Activated B cell treated with CpG ODN at 0.5 μM for 24 hours (primary cell): ENCODE measurements around the gene MYO10. TPM values are rescaled to one million over a fixed set of nuclear protein-coding genes. Genes with fewer than 3 reads are reported as not detected.
"Not testable (repeated sequence)": the region's sequence is repeated elsewhere in the genome, so short reads cannot be mapped to it uniquely, and the experiment has no call there.

ENCODE experiments used
- ATAC-seq: fragments of 200-7000 bp; cut with Tn5 transposase; one replicate; pipeline ENCODE4 v1.10.0; 2021; ENCODE audit warnings: low read depth, mild to moderate bottlenecking, moderate library complexity
- CTCF ChIA-PET: fragments of 350-600 bp; sonication (Branson Sonifier 250); formaldehyde crosslinking; loops from one replicate; lab custom pipeline; 2021; ENCODE audit warnings: antibody characterized with exemption; lab: Charles Lee
- POLR2A ChIA-PET: fragments of 350-600 bp; sonication (Branson Sonifier 250); formaldehyde crosslinking; loops from one replicate; lab custom pipeline; 2021; ENCODE audit warnings: antibody characterized with exemption; lab: Charles Lee
- DNase-seq: peaks from one replicate; pipeline ENCODE4 v3.0.0; 2022
- H3K27ac Mint-ChIP-seq: one replicate; pipeline ENCODE4 v1.8.0; 2020; ENCODE audit warnings: mixed read lengths
- H3K27me3 Mint-ChIP-seq: one replicate; pipeline ENCODE4 v1.8.0; 2021; ENCODE audit warnings: mixed read lengths
- H3K36me3 Mint-ChIP-seq: one replicate; pipeline ENCODE4 v1.8.0; 2021; ENCODE audit warnings: low read depth, mixed read lengths
- H3K4me1 Mint-ChIP-seq: one replicate; pipeline ENCODE4 v1.8.0; 2021; ENCODE audit warnings: mixed read lengths
- H3K4me3 Mint-ChIP-seq: one replicate; pipeline ENCODE4 v1.8.0; 2020; ENCODE audit warnings: mild to moderate bottlenecking, mixed read lengths
- H3K9me3 Mint-ChIP-seq: one replicate; pipeline ENCODE4 v1.8.0; 2020; ENCODE audit warnings: mixed read lengths
- intact Hi-C: fragments of 100-400 bp; cut with micrococcal nuclease; formaldehyde crosslinking; loops from one replicate; pipeline ENCODE4 v1.15.1; 2024
- total RNA-seq: library from RNA; stranded (reverse); gene quantifications from 2 replicates; pipeline ENCODE4 v1.2.3, GENCODE V29; 2022
- TF ChIP-seq, protein P1 (sequence below): fragments of 200-600 bp; IDR thresholded peaks from one replicate; pipeline ENCODE4 v1.8.0; 2022; ENCODE audit warnings: antibody characterized with exemption, mild to moderate bottlenecking

The MYO10 gene
- total RNA-seq, 1 donor from 2014 or later: 0.13 TPM

GRCh38 chr5:16723821-16724220, 212.3 kb downstream of the MYO10 start:
- Mint-ChIP-seq H3K4me3 (no peak overlapping the region), H3K9me3 (no peaks in the 10 kb centered on the region), H3K27ac (no peak overlapping the region), H3K4me1 (peaks cover 5% of the 10 kb centered on the region), H3K27me3 (peaks cover 2% of the 10 kb centered on the region), H3K36me3 (no peaks in the 10 kb centered on the region)
- ATAC-seq: no peak
- TF ChIP-seq, protein P1, sequence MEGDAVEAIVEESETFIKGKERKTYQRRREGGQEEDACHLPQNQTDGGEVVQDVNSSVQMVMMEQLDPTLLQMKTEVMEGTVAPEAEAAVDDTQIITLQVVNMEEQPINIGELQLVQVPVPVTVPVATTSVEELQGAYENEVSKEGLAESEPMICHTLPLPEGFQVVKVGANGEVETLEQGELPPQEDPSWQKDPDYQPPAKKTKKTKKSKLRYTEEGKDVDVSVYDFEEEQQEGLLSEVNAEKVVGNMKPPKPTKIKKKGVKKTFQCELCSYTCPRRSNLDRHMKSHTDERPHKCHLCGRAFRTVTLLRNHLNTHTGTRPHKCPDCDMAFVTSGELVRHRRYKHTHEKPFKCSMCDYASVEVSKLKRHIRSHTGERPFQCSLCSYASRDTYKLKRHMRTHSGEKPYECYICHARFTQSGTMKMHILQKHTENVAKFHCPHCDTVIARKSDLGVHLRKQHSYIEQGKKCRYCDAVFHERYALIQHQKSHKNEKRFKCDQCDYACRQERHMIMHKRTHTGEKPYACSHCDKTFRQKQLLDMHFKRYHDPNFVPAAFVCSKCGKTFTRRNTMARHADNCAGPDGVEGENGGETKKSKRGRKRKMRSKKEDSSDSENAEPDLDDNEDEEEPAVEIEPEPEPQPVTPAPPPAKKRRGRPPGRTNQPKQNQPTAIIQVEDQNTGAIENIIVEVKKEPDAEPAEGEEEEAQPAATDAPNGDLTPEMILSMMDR: no peak
- intact Hi-C loops: no loop called here
- POLR2A ChIA-PET: no interaction called here
- DNase-seq: no peak
- CTCF ChIA-PET: no interaction called here

DNA sequence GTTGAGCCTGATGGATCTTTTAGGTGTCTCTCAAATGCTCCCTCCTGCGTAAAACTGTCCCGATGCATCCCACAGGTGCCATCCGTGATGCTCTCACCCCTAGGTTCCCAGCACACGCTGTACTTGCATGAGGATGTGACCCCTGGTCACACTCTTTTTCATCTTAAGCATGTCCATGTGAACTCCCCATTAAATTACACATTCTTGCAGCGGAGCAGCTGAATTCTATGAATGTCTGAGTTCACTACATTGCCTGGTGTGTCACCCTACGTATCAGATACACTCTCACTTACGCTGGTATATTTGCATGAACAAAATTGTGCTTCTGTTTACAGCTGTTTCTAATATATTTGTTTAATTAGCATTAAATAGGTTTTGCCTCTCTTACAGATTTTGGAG, 214.0 kb downstream of the MYO10 start:
- Mint-ChIP-seq H3K9me3 (no peaks in the 10 kb centered on the region), H3K36me3 (no peaks in the 10 kb centered on the region), H3K4me1 (no peaks in the 10 kb centered on the region), H3K27me3 (no peaks in the 10 kb centered on the region), H3K27ac (no peak overlapping the region), H3K4me3 (no peak overlapping the region)
- DNase-seq (no peak), ATAC-seq (no peak)
- ChIA-PET POLR2A (no interaction called here), CTCF (no interaction called here)
- TF ChIP-seq, protein P1: no peak
- intact Hi-C loops: no loop called here

GRCh38 chr5:16721151-16722096, 214.7 kb downstream of the MYO10 start:
- ATAC-seq: no peak
- no peak overlapping the region for H3K27ac Mint-ChIP-seq

GRCh38 chr5:16718036-16718435, 218.1 kb downstream of the MYO10 start:
- H3K27me3 Mint-ChIP-seq, ATAC-seq, H3K4me1 Mint-ChIP-seq, intact Hi-C loops, H3K9me3 Mint-ChIP-seq, H3K36me3 Mint-ChIP-seq, POLR2A ChIA-PET, H3K27ac Mint-ChIP-seq, H3K4me3 Mint-ChIP-seq, DNase-seq, CTCF ChIA-PET: not testable (repeated sequence)

More at GRCh38 chr5:16721151-16722096, 214.7 kb downstream of the MYO10 start:
- Mint-ChIP-seq H3K4me1 (no peaks in the 10 kb centered on the region), H3K4me3 (no peak overlapping the region), H3K36me3 (no peaks in the 10 kb centered on the region), H3K27me3 (no peaks in the 10 kb centered on the region), H3K9me3 (no peaks in the 10 kb centered on the region)
- POLR2A ChIA-PET: no interaction called here
- CTCF ChIA-PET: no interaction called here
- TF ChIP-seq, protein P1: no peak
- DNase-seq: no peak
- intact Hi-C loops: no loop called here

DNA sequence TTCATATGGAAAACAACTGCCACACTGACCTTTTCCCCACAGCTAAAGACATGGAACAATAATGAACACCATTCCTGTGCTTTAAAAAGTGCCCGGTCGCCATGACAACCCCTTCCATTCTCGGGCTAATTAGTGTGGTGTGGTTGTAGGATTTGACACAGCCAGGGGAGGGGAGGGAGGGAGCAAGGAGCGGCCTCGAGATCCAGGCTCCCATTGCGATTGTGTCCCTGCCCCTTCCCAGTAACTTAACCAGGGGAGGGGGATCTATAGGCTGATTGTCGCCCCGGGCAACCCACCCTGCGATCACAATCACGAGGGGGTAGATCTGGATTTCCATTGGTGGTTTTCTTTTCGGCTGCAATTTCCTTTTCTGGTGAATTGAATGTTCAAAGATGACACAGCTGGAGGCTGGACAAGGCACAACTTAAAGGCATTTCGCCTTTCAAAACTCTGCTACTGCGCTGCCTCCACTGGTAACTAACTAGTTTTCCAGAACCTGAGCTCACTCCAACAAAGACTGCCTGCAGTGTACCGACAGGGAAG, 222.6 kb downstream of the MYO10 start:
- no peaks in the 10 kb centered on the region for H3K36me3 Mint-ChIP-seq
- ChIA-PET CTCF (no interaction called here), POLR2A (no interaction called here)
- H3K27ac Mint-ChIP-seq: no peak overlapping the region
- peaks cover 5% of the 10 kb centered on the region for H3K27me3 Mint-ChIP-seq
- intact Hi-C loops: no loop called here
- no peaks in the 10 kb centered on the region for H3K9me3 Mint-ChIP-seq
- TF ChIP-seq, protein P1: no peak
- H3K4me3 Mint-ChIP-seq: no peak overlapping the region
- H3K4me1 Mint-ChIP-seq: peaks cover 2% of the 10 kb centered on the region
- DNase-seq (no peak), ATAC-seq (no peak)
